H1 (cell line): Measurements from ENCODE around the gene IGLL1.

Experiments
- CBX5 ChIP-seq: fragments of 300-800, 300-1000 bp; sonication (generic); IDR thresholded peaks from 2 replicates; pipeline ENCODE4 v1.7.1; 2016; ENCODE audit warnings: antibody characterized with exemption, low read length, low read depth
- CEBPB ChIP-seq: IDR thresholded peaks from 2 replicates; pipeline ENCODE4 v1.6.1; 2012; ENCODE audit warnings: low read depth, low read length
- CTCF ChIP-seq, 3 experiments: IDR thresholded peaks; 1 replicate in 2 of 3; 2 replicates in 1 of 3; pipeline versions ENCODE4 v1.5.1 to v1.6.1; 2011; ENCODE audit warnings: low read length in 3 of 3, mild to moderate bottlenecking in 3 of 3, inconsistent platforms in 2 of 3, low read depth in 1 of 3, moderate library complexity in 1 of 3; ENCODE audit not compliant: insufficient read depth in 1 of 3; ENCODE audit errors: control extremely low read depth in 1 of 3
- EP300 ChIP-seq, 2 experiments: IDR thresholded peaks; 1 replicate in 1 of 2; 2 replicates in 1 of 2; pipeline ENCODE4 v1.6.1; 2011 to 2012; ENCODE audit warnings: low read depth in 2 of 2, low read length in 2 of 2, mild to moderate bottlenecking in 2 of 2, borderline replicate concordance in 1 of 2, inconsistent platforms in 1 of 2, moderate library complexity in 1 of 2
- EZH2 ChIP-seq: fragments of 200-600 bp; sonication (generic); IDR thresholded peaks from 2 replicates; pipeline ENCODE4 v1.7.1; 2012; ENCODE audit warnings: low read depth, mild to moderate bottlenecking, moderate library complexity, low read length, inconsistent platforms; ENCODE audit not compliant: severe bottlenecking
- GABPA ChIP-seq: IDR thresholded peaks from 2 replicates; pipeline ENCODE4 v1.6.1; 2011; ENCODE audit warnings: mild to moderate bottlenecking, low read length, moderate library complexity, borderline replicate concordance; ENCODE audit not compliant: insufficient read depth
- HDAC6 ChIP-seq: IDR thresholded peaks from one replicate; pipeline ENCODE4 v1.7.1; 2012; ENCODE audit warnings: low read depth, mild to moderate bottlenecking, inconsistent platforms, low read length, moderate library complexity
- JUND ChIP-seq: IDR thresholded peaks from 2 replicates; pipeline ENCODE4 v1.6.1; 2011; ENCODE audit warnings: mild to moderate bottlenecking, improper control_type of control experiment, low read length
- KDM1A ChIP-seq: fragments of 200-600, 300-600 bp; sonication (generic); IDR thresholded peaks from 2 replicates; pipeline ENCODE4 v1.7.1; 2016; ENCODE audit warnings: mild to moderate bottlenecking, low read length, borderline replicate concordance
- MAX ChIP-seq: IDR thresholded peaks from 2 replicates; pipeline ENCODE4 v1.6.1; 2012; ENCODE audit warnings: inconsistent platforms
- POLR2A ChIP-seq, 2 experiments: IDR thresholded peaks; 1 replicate in 1 of 2; 2 replicates in 1 of 2; pipeline ENCODE4 v1.6.1; 2011; ENCODE audit warnings: low read depth in 2 of 2, low read length in 2 of 2, mild to moderate bottlenecking in 2 of 2; ENCODE audit errors: control extremely low read depth in 1 of 2
- TEAD4 ChIP-seq: IDR thresholded peaks from 2 replicates; pipeline ENCODE4 v1.6.1; 2012; ENCODE audit warnings: low read depth, low read length, inconsistent platforms, mixed read lengths

- TF ChIP-seq KDM1A (no peak), CTCF (IDR thresholded peaks at IDR 0.05; ENCODE audit: control extremely low read depth in 1 of 3, insufficient read depth in 1 of 3, low read depth in 1 of 3, low read length in 3 of 3) (no peak), JUND (no peak), CEBPB (no peak), EZH2 (no peak), POLR2A (IDR thresholded peaks at IDR 0.05; ENCODE audit: control extremely low read depth in 1 of 2, low read depth in 2 of 2, low read length in 2 of 2) (no peak), GABPA (no peak), HDAC6 (no peak), TEAD4 (no peak), CBX5 (no peak), MAX (no peak), EP300 (IDR thresholded peaks at IDR 0.05; ENCODE audit: borderline replicate concordance in 1 of 2, low read depth in 2 of 2, low read length in 2 of 2) (no peak)
These were observed 46.3 kb downstream of the IGLL1 start for GRCh38 chr22:23533771-23534191.
